Activated gamma-delta T cell treated with Interleukin-2 at 50 U/mL for 16 hours (primary cell): ENCODE results near the gene VDAC2.

Source experiments
- DNase-seq: peaks from one replicate; pipeline ENCODE4 v3.0.0-alpha.2; 2020

Gene VDAC2

GRCh38 chr10:75231672-75232581 is 21.3 kb downstream of the VDAC2 start:
- DNase-seq: no peak

GRCh38 chr10:75233444-75234016 is 22.9 kb downstream of the VDAC2 start:
- DNase-seq: peak; percentile 17

GRCh38 chr10:75234017-75234682 is 23.6 kb downstream of the VDAC2 start:
- DNase-seq: peak; percentile 98

- peak; percentile 27 for DNase-seq
These were observed 24.2 kb downstream of the VDAC2 start for GRCh38 chr10:75234683-75235374.

GRCh38 chr10:75235375-75236177 is 25.0 kb downstream of the VDAC2 start, which contains the start of gene COMTD1:
Gene COMTD1 (minus strand): TSS chr10:75235957. CDS start chr10:75235928, 29 bp downstream.
- peak; percentile 92 for DNase-seq

- no peak for DNase-seq
These were observed 25.7 kb downstream of the VDAC2 start for GRCh38 chr10:75236178-75236825.

GRCh38 chr10:75238182-75239095 is 27.8 kb downstream of the VDAC2 start:
- no peak for DNase-seq

GRCh38 chr10:75239096-75239790 is 28.6 kb downstream of the VDAC2 start:
- DNase-seq: no peak

GRCh38 chr10:75240329-75241076 is 29.9 kb downstream of the VDAC2 start:
- no peak for DNase-seq

- no peak for DNase-seq
These were observed 32.8 kb downstream of the VDAC2 start for GRCh38 chr10:75243426-75243825.

GRCh38 chr10:75244487-75245353 is 34.1 kb downstream of the VDAC2 start:
- no peak for DNase-seq

- no peak for DNase-seq
These were observed 35.0 kb downstream of the VDAC2 start for GRCh38 chr10:75245354-75246250.

- no peak for DNase-seq
These were observed 35.9 kb downstream of the VDAC2 start for GRCh38 chr10:75246506-75246905.

GRCh38 chr10:75247797-75248196 is 37.2 kb downstream of the VDAC2 start:
- no peak for DNase-seq

GRCh38 chr10:75250934-75251333 is 40.3 kb downstream of the VDAC2 start:
- DNase-seq: no peak

GRCh38 chr10:75253281-75254220 is 43.0 kb downstream of the VDAC2 start:
- DNase-seq: no peak
